HG03064 (cell line): ENCODE results near the gene DMWD.

Source experiments
- ATAC-seq: cut with Tn5 transposase; IDR thresholded peaks from one replicate; pipeline ENCODE4 v1.9.1; 2021; ENCODE audit warnings: low read depth; ENCODE audit not compliant: unreplicated experiment

DMWD gene

GRCh38 chr19:45789035-45789786 is 3.4 kb downstream of the DMWD start:
- ATAC-seq = no peak

GRCh38 chr19:45786533-45786894 is 6.1 kb downstream of the DMWD start:
- ATAC-seq = no peak

- no peak for ATAC-seq
These were observed 6.7 kb downstream of the DMWD start for GRCh38 chr19:45785781-45786532.

GRCh38 chr19:45785097-45785496 is 7.5 kb downstream of the DMWD start:
- ATAC-seq = no peak

GRCh38 chr19:45784096-45784495 is 8.5 kb downstream of the DMWD start:
- ATAC-seq = no peak

- no peak for ATAC-seq
These were observed 9.5 kb downstream of the DMWD start for GRCh38 chr19:45782820-45783785.

- ATAC-seq = no peak
These were observed 10.4 kb downstream of the DMWD start, which contains the start of gene DMPK for GRCh38 chr19:45782162-45782691. DMPK (minus strand) TSS chr19:45782490; CDS start chr19:45782352, 138 bp downstream.

- no peak for ATAC-seq
These were observed 11.2 kb downstream of the DMWD start for GRCh38 chr19:45781214-45782161.

GRCh38 chr19:45780448-45781213 is 12.0 kb downstream of the DMWD start:
- ATAC-seq = no peak

- ATAC-seq = no peak
These were observed 12.5 kb downstream of the DMWD start for GRCh38 chr19:45780146-45780447.

GRCh38 chr19:45779231-45780145 is 13.2 kb downstream of the DMWD start:
- peak; percentile 79 for ATAC-seq

- ATAC-seq = no peak
These were observed 14.5 kb downstream of the DMWD start for GRCh38 chr19:45778010-45778661.

GRCh38 chr19:45777395-45777961 is 15.2 kb downstream of the DMWD start:
- no peak for ATAC-seq

GRCh38 chr19:45774765-45775164 is 17.9 kb downstream of the DMWD start:
- no peak for ATAC-seq

- ATAC-seq = no peak
These were observed 19.3 kb downstream of the DMWD start for GRCh38 chr19:45773384-45773783.

- no peak for ATAC-seq
These were observed 19.7 kb downstream of the DMWD start for GRCh38 chr19:45772912-45773311.
